ENCODE results near the gene PSMD7.

The PSMD7 gene

GRCh38 chr16:74296432-74297144 lies at the start of gene PSMD7:
Gene PSMD7 (plus strand): TSS chr16:74296814. CDS start chr16:74296915, 101 bp downstream.
- TF ChIP-seq, protein P1, sequence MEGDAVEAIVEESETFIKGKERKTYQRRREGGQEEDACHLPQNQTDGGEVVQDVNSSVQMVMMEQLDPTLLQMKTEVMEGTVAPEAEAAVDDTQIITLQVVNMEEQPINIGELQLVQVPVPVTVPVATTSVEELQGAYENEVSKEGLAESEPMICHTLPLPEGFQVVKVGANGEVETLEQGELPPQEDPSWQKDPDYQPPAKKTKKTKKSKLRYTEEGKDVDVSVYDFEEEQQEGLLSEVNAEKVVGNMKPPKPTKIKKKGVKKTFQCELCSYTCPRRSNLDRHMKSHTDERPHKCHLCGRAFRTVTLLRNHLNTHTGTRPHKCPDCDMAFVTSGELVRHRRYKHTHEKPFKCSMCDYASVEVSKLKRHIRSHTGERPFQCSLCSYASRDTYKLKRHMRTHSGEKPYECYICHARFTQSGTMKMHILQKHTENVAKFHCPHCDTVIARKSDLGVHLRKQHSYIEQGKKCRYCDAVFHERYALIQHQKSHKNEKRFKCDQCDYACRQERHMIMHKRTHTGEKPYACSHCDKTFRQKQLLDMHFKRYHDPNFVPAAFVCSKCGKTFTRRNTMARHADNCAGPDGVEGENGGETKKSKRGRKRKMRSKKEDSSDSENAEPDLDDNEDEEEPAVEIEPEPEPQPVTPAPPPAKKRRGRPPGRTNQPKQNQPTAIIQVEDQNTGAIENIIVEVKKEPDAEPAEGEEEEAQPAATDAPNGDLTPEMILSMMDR (IDR thresholded peaks at IDR 0.05; ENCODE audit: insufficient read depth, low read depth, low read length, missing control alignments): no peak
- peak; percentile 91 for DNase-seq (ENCODE audit: low read depth)
- peak within 1 kb of the TSS; percentile 94 for H3K4me3 ChIP-seq (ENCODE audit: low read length)

- DNase-seq (ENCODE audit: low read depth): no peak
- H3K4me3 ChIP-seq (ENCODE audit: low read length): no peak overlapping the region
- TF ChIP-seq, protein P1 (IDR thresholded peaks at IDR 0.05; ENCODE audit: insufficient read depth, low read depth, low read length, missing control alignments): no peak
Measured at GRCh38 chr16:74249254-74249653, 47.4 kb upstream of the PSMD7 start.

GRCh38 chr16:74249846-74250245 lies 46.8 kb upstream of the PSMD7 start:
- H3K4me3 ChIP-seq (ENCODE audit: low read length): no peak overlapping the region
- no peak for DNase-seq (ENCODE audit: low read depth)
- TF ChIP-seq, protein P1 (IDR thresholded peaks at IDR 0.05; ENCODE audit: insufficient read depth, low read depth, low read length, missing control alignments): no peak

DNA sequence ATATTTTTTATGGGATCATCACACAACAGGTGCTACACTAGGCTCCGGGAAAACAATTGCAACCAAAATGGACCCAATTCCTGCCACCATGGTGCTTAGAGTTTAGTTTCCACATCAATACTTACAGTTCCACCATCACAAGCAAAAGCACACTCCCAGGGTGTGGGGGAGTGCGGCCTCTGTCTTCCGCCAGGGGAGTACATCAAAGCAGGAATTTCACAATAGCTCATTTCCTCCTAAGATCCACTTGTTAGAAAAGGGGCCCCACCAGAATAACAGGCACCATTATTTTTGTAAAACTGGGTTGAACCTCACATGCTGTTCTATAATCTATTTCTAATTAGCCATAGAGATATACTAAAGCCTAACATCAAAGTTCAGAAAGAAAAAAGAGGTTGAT lies 44.3 kb upstream of the PSMD7 start:
- DNase-seq (ENCODE audit: low read depth): no peak
- TF ChIP-seq, protein P1 (IDR thresholded peaks at IDR 0.05; ENCODE audit: insufficient read depth, low read depth, low read length, missing control alignments): no peak
- no peak overlapping the region for H3K4me3 ChIP-seq (ENCODE audit: low read length)

- TF ChIP-seq, protein P1 (IDR thresholded peaks at IDR 0.05; ENCODE audit: insufficient read depth, low read depth, low read length, missing control alignments): no peak
Measured at GRCh38 chr16:74253161-74253938, 43.3 kb upstream of the PSMD7 start.

DNA sequence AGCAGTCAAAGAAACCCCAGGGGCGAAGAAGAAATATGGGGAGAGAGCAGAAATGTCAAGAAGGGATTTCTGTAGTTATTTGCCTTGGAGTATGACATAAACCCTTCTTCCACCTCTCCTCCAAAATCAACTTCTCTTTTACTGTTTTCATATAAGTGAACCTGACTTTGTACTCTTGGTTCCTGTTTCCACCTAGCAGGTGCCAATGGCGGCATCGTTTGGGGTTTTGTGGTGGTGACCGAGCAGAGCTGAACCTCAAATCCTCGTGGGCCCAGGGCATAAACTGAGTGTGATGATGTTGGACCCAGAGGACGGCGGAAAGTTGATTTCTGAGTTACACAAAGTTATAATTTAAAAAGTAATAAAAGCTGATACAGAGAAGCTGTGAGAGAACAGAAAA lies 39.6 kb upstream of the PSMD7 start:
- no peak overlapping the region for H3K4me3 ChIP-seq (ENCODE audit: low read length)
- no peak for DNase-seq (ENCODE audit: low read depth)
- TF ChIP-seq, protein P1 (IDR thresholded peaks at IDR 0.05; ENCODE audit: insufficient read depth, low read depth, low read length, missing control alignments): no peak

More at GRCh38 chr16:74253161-74253938, 43.3 kb upstream of the PSMD7 start:
- no peak for DNase-seq (ENCODE audit: low read depth)
- no peak overlapping the region for H3K4me3 ChIP-seq (ENCODE audit: low read length)
